Epithelial cell of esophagus (primary cell): Measurements from ENCODE around the gene GPN2.
A peak's percentile ranks its signal among the peaks of the same experiment; 100 is the strongest.

Experiments
- DNase-seq: peaks from one replicate; pipeline ENCODE4 v3.0.0; 2010; ENCODE audit warnings: low read depth
- H3K4me3 ChIP-seq: 2 replicates; pipeline ENCODE4 v1.5.1; 2011; ENCODE audit warnings: mild to moderate bottlenecking, low read length, control low read depth
- CTCF ChIP-seq: IDR thresholded peaks from 2 replicates; pipeline ENCODE4 v1.5.1; 2011; ENCODE audit warnings: low read depth, mild to moderate bottlenecking, low read length, control low read depth, inconsistent platforms; ENCODE audit not compliant: insufficient read depth; ENCODE audit errors: missing control alignments

The GPN2 gene

GRCh38 chr1:26922431-26922729 is 32.3 kb upstream of the GPN2 start:
- peak overlapping the region; percentile 78 for H3K4me3 ChIP-seq
- no peak for TF ChIP-seq CTCF
- DNase-seq: no peak

GRCh38 chr1:26921540-26922430 is 31.7 kb upstream of the GPN2 start, which contains the start of gene NUDC:
Gene NUDC (plus strand): TSS chr1:26921743. CDS start chr1:26921849, 106 bp downstream.
- TF ChIP-seq CTCF: no peak
- H3K4me3 ChIP-seq: peak within 1 kb of the TSS; percentile 78
- DNase-seq: peak; percentile 98

- peak overlapping the region; percentile 78 for H3K4me3 ChIP-seq
- no peak for DNase-seq
- no peak for TF ChIP-seq CTCF
These were observed 31.1 kb upstream of the GPN2 start for GRCh38 chr1:26921126-26921539.

- DNase-seq: no peak
- TF ChIP-seq CTCF: no peak
- no peak overlapping the region for H3K4me3 ChIP-seq
These were observed 25.2 kb upstream of the GPN2 start for GRCh38 chr1:26915204-26915842.

- no peak for TF ChIP-seq CTCF
- DNase-seq: no peak
- no peak within 1 kb of the TSS for H3K4me3 ChIP-seq
These were observed 23.9 kb upstream of the GPN2 start, which contains the start of gene NR0B2 for GRCh38 chr1:26913754-26914619. Gene NR0B2 (minus strand): TSS chr1:26913975. CDS start chr1:26913940, 35 bp downstream.

GRCh38 chr1:26913389-26913753 is 23.3 kb upstream of the GPN2 start:
- no peak for TF ChIP-seq CTCF
- no peak for DNase-seq
- H3K4me3 ChIP-seq: no peak overlapping the region
